ENCODE data around the gene PPP2R5E.

- TF ChIP-seq CTCF (conservative IDR thresholded peaks at IDR 0.05 in 1 of 2, IDR thresholded peaks at IDR 0.05 in 1 of 2; ENCODE audit: low read depth in 1 of 2, low read length in 2 of 2) (no peak), EZH2 (IDR thresholded peaks at IDR 0.05; ENCODE audit: low read length, missing control alignments) (no peak)
Observed at GRCh38 chr14:63401646-63402045, 141.5 kb downstream of the PPP2R5E start.
